ENCODE results near the gene ICE2.

DNA sequence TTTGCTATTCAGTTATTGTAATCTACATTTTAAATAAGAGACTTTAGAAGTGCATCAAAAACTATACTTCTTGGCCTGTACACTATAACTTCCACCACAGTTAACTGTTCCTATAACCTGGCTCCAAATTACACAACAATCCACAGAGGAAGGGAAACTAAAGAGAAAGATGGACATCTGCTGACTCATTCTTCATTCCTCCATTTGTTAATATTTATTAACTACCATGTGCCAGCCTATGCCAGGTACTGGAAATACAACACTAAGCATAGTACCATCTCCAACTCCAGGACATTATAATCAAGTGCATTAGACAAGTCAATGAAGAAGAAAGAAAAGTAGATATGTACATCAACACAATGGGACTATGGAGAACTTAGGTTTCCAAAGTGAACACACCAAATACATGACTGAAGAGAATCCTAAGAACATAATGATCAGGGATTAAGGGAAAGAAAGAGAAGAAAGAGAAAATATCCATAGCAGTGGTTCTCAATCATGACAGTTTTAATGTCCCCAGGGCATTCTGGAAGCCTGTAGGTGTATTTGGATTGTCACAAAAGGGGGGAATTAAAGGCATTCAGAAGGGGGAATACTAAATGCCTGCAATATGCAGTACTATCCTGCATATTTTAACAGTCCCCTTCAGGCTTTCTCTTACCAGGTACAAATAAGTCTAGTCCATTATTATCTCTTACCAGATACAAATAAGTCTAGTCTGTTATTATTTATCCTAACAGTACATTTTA lies 8.9 kb downstream of the ICE2 start:
- TF ChIP-seq POLR2AphosphoS5 (IDR thresholded peaks at IDR 0.05) (no peak), EP300 (IDR thresholded peaks at IDR 0.05) (no peak)
- TF ChIP-seq, protein P1, sequence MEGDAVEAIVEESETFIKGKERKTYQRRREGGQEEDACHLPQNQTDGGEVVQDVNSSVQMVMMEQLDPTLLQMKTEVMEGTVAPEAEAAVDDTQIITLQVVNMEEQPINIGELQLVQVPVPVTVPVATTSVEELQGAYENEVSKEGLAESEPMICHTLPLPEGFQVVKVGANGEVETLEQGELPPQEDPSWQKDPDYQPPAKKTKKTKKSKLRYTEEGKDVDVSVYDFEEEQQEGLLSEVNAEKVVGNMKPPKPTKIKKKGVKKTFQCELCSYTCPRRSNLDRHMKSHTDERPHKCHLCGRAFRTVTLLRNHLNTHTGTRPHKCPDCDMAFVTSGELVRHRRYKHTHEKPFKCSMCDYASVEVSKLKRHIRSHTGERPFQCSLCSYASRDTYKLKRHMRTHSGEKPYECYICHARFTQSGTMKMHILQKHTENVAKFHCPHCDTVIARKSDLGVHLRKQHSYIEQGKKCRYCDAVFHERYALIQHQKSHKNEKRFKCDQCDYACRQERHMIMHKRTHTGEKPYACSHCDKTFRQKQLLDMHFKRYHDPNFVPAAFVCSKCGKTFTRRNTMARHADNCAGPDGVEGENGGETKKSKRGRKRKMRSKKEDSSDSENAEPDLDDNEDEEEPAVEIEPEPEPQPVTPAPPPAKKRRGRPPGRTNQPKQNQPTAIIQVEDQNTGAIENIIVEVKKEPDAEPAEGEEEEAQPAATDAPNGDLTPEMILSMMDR (IDR thresholded peaks at IDR 0.05) = no peak

Measured in stomach (tissue), 4 donors.